HepG2 (cell line): ENCODE data around the gene CRLF1. TPM values are rescaled to one million over a fixed set of nuclear protein-coding genes. Genes with fewer than 3 reads are reported as not detected.

Experiments used
- ADNP ChIP-seq: sonication (generic); formaldehyde crosslinking; IDR thresholded peaks from 2 replicates; pipeline ENCODE4 v1.4.0; 2020; ENCODE audit warnings: missing genetic modification reagents
- AHR ChIP-seq: IDR thresholded peaks from 2 replicates; pipeline ENCODE4 v1.6.1; 2018; ENCODE audit warnings: missing genetic modification reagents, missing compliant biosample characterization
- ASH2L ChIP-seq: fragments of 300-600, 200-600 bp; sonication (generic); IDR thresholded peaks from 2 replicates; pipeline ENCODE4 v1.7.0; 2017; ENCODE audit warnings: low read depth, mild to moderate bottlenecking, moderate library complexity, mixed read lengths, low read length; ENCODE audit not compliant: insufficient read length
- ATRX ChIP-seq: sonication (generic); formaldehyde crosslinking; IDR thresholded peaks from 2 replicates; pipeline ENCODE4 v1.4.0; 2020; ENCODE audit warnings: missing genetic modification reagents, borderline replicate concordance
- CBX2 ChIP-seq, 2 experiments: fragments of 200-600 bp in 1 of 2; sonication (generic); formaldehyde crosslinking in 1 of 2; IDR thresholded peaks; 2 replicates each; pipeline versions ENCODE4 v1.7.0 to v1.8.1; 2018 to 2022; ENCODE audit warnings: low read depth in 2 of 2, low read length in 1 of 2, mild to moderate bottlenecking in 1 of 2, missing genetic modification reagents in 1 of 2
- CHD2 ChIP-seq: IDR thresholded peaks from 2 replicates; pipeline ENCODE4 v1.6.1; 2011; ENCODE audit warnings: low read depth, low read length, improper control_type of control experiment
- CREB3 ChIP-seq: sonication (generic); formaldehyde crosslinking; IDR thresholded peaks from 2 replicates; pipeline ENCODE4 v1.5.0; 2020; ENCODE audit warnings: missing genetic modification reagents
- GATA4 ChIP-seq: sonication (generic); IDR thresholded peaks from 2 replicates; pipeline ENCODE4 v1.6.1; 2016; ENCODE audit warnings: antibody characterized with exemption, low read depth, borderline replicate concordance
- KDM5B ChIP-seq: sonication (generic); formaldehyde crosslinking; IDR thresholded peaks from 2 replicates; pipeline ENCODE4 v1.4.0; 2020; ENCODE audit warnings: missing genetic modification reagents, mild to moderate bottlenecking, borderline replicate concordance
- MATR3 ChIP-seq: sonication (generic); formaldehyde crosslinking; IDR thresholded peaks from 2 replicates; pipeline ENCODE4 v1.4.0; 2020; ENCODE audit warnings: missing genetic modification reagents
- MYC ChIP-seq: sonication (generic); formaldehyde crosslinking; IDR thresholded peaks from 2 replicates; pipeline ENCODE4 v1.9.0; 2021; ENCODE audit warnings: missing genetic modification reagents, borderline replicate concordance
- PRPF4 ChIP-seq: fragments of 200-400 bp; formaldehyde crosslinking; IDR thresholded peaks from 2 replicates; pipeline ENCODE4 v1.6.1; 2016; ENCODE audit warnings: low read length, low read depth; ENCODE audit not compliant: poor library complexity, severe bottlenecking
- REL ChIP-seq: sonication (generic); formaldehyde crosslinking; conservative IDR thresholded peaks from 2 replicates; pipeline ENCODE4 v1.8.0; 2022; ENCODE audit warnings: mild to moderate bottlenecking, missing genetic modification reagents, moderate library complexity
- SAFB2 ChIP-seq: sonication (generic); formaldehyde crosslinking; IDR thresholded peaks from 2 replicates; pipeline ENCODE4 v1.5.1; 2020; ENCODE audit warnings: missing genetic modification reagents, low read depth, mild to moderate bottlenecking, borderline replicate concordance
- SIN3B ChIP-seq: fragments of 150-350 bp; IDR thresholded peaks from 2 replicates; pipeline ENCODE4 v1.6.1; 2014; ENCODE audit warnings: low read length
- ZBTB7A ChIP-seq: sonication (generic); formaldehyde crosslinking; IDR thresholded peaks from 2 replicates; pipeline ENCODE4 v1.8.0; 2022; ENCODE audit warnings: mild to moderate bottlenecking, missing genetic modification reagents
- ZIK1 ChIP-seq: sonication (generic); formaldehyde crosslinking; IDR thresholded peaks from 2 replicates; pipeline ENCODE4 v1.5.0; 2020; ENCODE audit warnings: mild to moderate bottlenecking, low read depth, missing genetic modification reagents, borderline replicate concordance
- ZNF224 ChIP-seq: sonication (generic); formaldehyde crosslinking; IDR thresholded peaks from 2 replicates; pipeline ENCODE4 v1.5.0; 2020; ENCODE audit warnings: mild to moderate bottlenecking, missing genetic modification reagents
- ZNF234 ChIP-seq: sonication (generic); formaldehyde crosslinking; conservative IDR thresholded peaks from 2 replicates; pipeline ENCODE4 v1.5.1; 2020; ENCODE audit warnings: mild to moderate bottlenecking, missing genetic modification reagents
- ZNF468 ChIP-seq: sonication (generic); formaldehyde crosslinking; IDR thresholded peaks from 2 replicates; pipeline ENCODE4 v1.8.0; 2022; ENCODE audit warnings: mild to moderate bottlenecking, moderate library complexity, missing genetic modification reagents
- ZNF572 ChIP-seq: sonication (generic); formaldehyde crosslinking; IDR thresholded peaks from 2 replicates; pipeline ENCODE4 v1.5.1; 2020; ENCODE audit warnings: mild to moderate bottlenecking, missing genetic modification reagents
- ZNF616 ChIP-seq: sonication (generic); formaldehyde crosslinking; IDR thresholded peaks from 2 replicates; pipeline ENCODE4 v1.5.0; 2020; ENCODE audit warnings: low read depth, mild to moderate bottlenecking, missing genetic modification reagents
- ZNF749 ChIP-seq: sonication (generic); formaldehyde crosslinking; IDR thresholded peaks from 2 replicates; pipeline ENCODE4 v1.8.0; 2022; ENCODE audit warnings: mild to moderate bottlenecking, missing genetic modification reagents, moderate library complexity, borderline replicate concordance
- ZSCAN5A ChIP-seq: sonication (generic); formaldehyde crosslinking; IDR thresholded peaks from 2 replicates; pipeline ENCODE4 v1.8.0; 2022; ENCODE audit warnings: mild to moderate bottlenecking, missing genetic modification reagents, borderline replicate concordance
- polyA plus RNA-seq, 8 experiments: library from polyadenylated mRNA; depleted of rRNA in 3 of 8; stranded (reverse) in 7 of 8; unstranded in 1 of 8; fragments of >200 nt; fragmentation: Illumina TruSeq in 4 of 8; extraction: Trizol in 4 of 8; gene quantifications; 2 replicates each; pipeline versions ENCODE4 v1.2.1 to v1.2.3, GENCODE V29; 2011 to 2016; ENCODE audit warnings: low read depth in 4 of 8, missing spikeins in 1 of 8, mixed read lengths in 1 of 8; ENCODE audit not compliant: insufficient read depth in 1 of 8
- total RNA-seq, 5 experiments: library from RNA; depleted of rRNA; stranded (reverse); fragments of >200 nt; fragmentation: Illumina TruSeq; extraction: Trizol; gene quantifications; 2 replicates each; pipeline ENCODE4 v1.2.3, GENCODE V29; 2016; ENCODE audit warnings: low read depth in 1 of 5
- TF ChIP-seq, protein P1 (sequence below): sonication (generic); formaldehyde crosslinking; IDR thresholded peaks from 2 replicates; pipeline ENCODE4 v1.4.0; 2020; ENCODE audit warnings: mild to moderate bottlenecking, missing genetic modification reagents
- TF ChIP-seq, protein P2 (sequence below): sonication (generic); formaldehyde crosslinking; IDR thresholded peaks from 2 replicates; pipeline ENCODE4 v1.8.1; 2023; ENCODE audit warnings: mild to moderate bottlenecking, missing genetic modification reagents

Gene CRLF1
- total and polyA plus RNA-seq, 2 of the 13 experiments (the other 11 are each of a cell fraction or from before 2014, with no cell fraction given) = 217 to 296 TPM

DNA sequence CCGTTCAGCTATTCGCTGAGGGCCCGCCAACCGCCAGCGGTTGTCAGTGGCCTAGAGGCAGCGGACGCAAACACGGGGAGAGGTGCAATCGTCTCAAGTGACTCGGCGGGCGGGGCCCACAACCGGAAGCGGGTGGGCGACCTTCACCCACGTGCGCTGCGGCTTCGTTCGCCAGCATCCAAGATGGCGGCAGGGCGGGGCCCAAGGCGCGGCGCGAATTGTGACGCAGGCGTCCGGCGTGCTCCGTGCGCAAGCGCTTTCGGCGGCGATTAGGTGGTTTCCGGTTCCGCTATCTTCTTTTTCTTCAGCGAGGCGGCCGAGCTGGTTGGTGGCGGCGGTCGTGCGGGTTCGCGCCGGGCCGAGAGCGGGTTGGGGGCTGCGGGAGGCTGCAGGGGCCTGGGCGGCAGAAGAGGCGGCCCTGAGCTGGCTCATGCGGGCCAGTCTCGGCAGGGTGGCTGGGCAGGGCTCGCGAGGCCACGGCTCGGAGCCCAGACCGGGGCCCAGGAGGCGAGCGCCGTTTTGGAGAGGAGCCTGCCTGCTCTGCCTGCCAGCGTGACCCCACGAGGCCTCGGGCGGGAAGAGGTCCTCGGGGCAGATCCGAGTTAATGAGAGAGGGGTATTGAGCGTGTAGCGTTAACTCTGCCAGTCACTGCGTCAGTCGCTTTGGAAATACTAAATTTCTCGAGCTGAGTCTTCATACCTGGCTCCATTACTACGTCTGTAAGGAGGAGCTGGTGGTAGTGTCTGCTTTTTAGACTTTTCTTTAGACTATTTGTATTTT, 34.8 kb downstream of the CRLF1 start, which contains the start of gene UBA52 (continued):
- TF ChIP-seq ADNP (CRISPR knock-in tag) = no peak
- TF ChIP-seq CBX2 (IDR thresholded peaks at IDR 0.05; ENCODE audit: low read depth, low read length) = no peak
- TF ChIP-seq CBX2 (CRISPR knock-in tag; IDR thresholded peaks at IDR 0.05; ENCODE audit: low read depth) = no peak
- 0 out of 2 replicates have a peak, but pooled peaks have one; percentile 45 for TF ChIP-seq ZSCAN5A
- no peak for TF ChIP-seq ZNF468 (CRISPR knock-in tag)
- no peak for TF ChIP-seq CHD2
- peak; percentile 100 for TF ChIP-seq MYC
- TF ChIP-seq ZNF234 (CRISPR knock-in tag) = no peak
- peak; percentile 42 for TF ChIP-seq AHR
- no peak; the same call in 1 of the 2 replicates for TF ChIP-seq ZNF749 (CRISPR knock-in tag)
- TF ChIP-seq ZIK1 (CRISPR knock-in tag) = 0 out of 2 replicates have a peak, but pooled peaks have one; percentile 61
- TF ChIP-seq, protein P1, sequence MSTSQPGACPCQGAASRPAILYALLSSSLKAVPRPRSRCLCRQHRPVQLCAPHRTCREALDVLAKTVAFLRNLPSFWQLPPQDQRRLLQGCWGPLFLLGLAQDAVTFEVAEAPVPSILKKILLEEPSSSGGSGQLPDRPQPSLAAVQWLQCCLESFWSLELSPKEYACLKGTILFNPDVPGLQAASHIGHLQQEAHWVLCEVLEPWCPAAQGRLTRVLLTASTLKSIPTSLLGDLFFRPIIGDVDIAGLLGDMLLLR (CRISPR knock-in tag) = peak; percentile 90; the same call in 1 of the 2 replicates
- no peak for TF ChIP-seq ATRX (CRISPR knock-in tag)
- peak; percentile 70; the same call in 1 of the 2 replicates for TF ChIP-seq ZNF616 (CRISPR knock-in tag)
- TF ChIP-seq SIN3B = 0 out of 2 replicates have a peak, but pooled peaks have one; percentile 15
- peak; percentile 63; the same call in 1 of the 2 replicates for TF ChIP-seq ZBTB7A (CRISPR knock-in tag)
- TF ChIP-seq, protein P2, sequence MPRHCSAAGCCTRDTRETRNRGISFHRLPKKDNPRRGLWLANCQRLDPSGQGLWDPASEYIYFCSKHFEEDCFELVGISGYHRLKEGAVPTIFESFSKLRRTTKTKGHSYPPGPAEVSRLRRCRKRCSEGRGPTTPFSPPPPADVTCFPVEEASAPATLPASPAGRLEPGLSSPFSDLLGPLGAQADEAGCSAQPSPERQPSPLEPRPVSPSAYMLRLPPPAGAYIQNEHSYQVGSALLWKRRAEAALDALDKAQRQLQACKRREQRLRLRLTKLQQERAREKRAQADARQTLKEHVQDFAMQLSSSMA = no peak
- peak; percentile 80; the same call in 1 of the 2 replicates for TF ChIP-seq REL (CRISPR knock-in tag)
- 0 out of 2 replicates have a peak, but pooled peaks have one; percentile 42 for TF ChIP-seq ZNF572 (CRISPR knock-in tag)
- TF ChIP-seq KDM5B (CRISPR knock-in tag) = peak; percentile 53; the same call in 1 of the 2 replicates
- TF ChIP-seq ASH2L = peak; percentile 80
- no peak for TF ChIP-seq MATR3 (CRISPR knock-in tag)
- TF ChIP-seq PRPF4 = no peak
- 0 out of 2 replicates have a peak, but pooled peaks have one; percentile 71 for TF ChIP-seq ZNF224 (CRISPR knock-in tag)
- TF ChIP-seq CREB3 (CRISPR knock-in tag) = no peak; the same call in 1 of the 2 replicates
- TF ChIP-seq SAFB2 (CRISPR knock-in tag) = no peak; the same call in 1 of the 2 replicates
- no peak for TF ChIP-seq GATA4
